ENCODE measurements around the gene ZC3H7A. TPM values are rescaled to one million over a fixed set of nuclear protein-coding genes. Genes with fewer than 3 reads are reported as not detected.

The ZC3H7A gene
- total and polyA plus RNA-seq, 4 donors = 12.4 to 37.7 (median 24.7) TPM

DNA sequence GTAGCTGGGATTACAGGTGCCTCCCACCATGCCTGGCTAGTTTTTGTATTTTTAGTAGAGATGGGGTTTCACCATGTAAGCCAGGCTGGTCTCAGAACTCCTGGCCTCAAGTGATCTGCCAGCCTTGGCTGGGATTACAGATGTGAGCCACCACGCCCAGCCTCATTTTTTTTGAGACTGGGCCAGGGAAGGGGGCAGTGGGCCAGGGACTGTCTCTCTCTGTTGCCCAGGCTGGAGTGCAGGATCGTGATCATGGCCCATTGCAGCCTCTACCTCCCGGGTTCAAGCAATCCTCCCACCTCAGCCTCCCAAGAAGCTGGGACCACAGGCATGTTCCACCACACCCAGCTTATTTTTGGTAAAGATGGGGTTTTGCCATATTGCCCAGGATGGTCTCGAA is 38.3 kb upstream of the ZC3H7A start:
- no peak for DNase-seq (ENCODE audit: low spot score)
- TF ChIP-seq SP1 (IDR thresholded peaks at IDR 0.05) (no peak), JUND (IDR thresholded peaks at IDR 0.05) (no peak), HNF4A (conservative IDR thresholded peaks at IDR 0.05) (no peak)
- TF ChIP-seq, protein P1, sequence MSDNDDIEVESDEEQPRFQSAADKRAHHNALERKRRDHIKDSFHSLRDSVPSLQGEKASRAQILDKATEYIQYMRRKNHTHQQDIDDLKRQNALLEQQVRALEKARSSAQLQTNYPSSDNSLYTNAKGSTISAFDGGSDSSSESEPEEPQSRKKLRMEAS (IDR thresholded peaks at IDR 0.05) = no peak
- Histone ChIP-seq H3K36me3 (ENCODE audit: control insufficient read depth in 4 of 4, insufficient read depth in 3 of 4, low read depth in 1 of 4, low read length in 3 of 4) (peaks cover 14 to 39% (median 22%) of the 10 kb centered on the region in 4 donors), H3K4me1 (ENCODE audit: control insufficient read depth in 4 of 4, insufficient read depth in 4 of 4, low read length in 3 of 4) (peaks cover 0 to 7% (median 4%) of the 10 kb centered on the region in 4 donors), H3K9me3 (ENCODE audit: control insufficient read depth in 4 of 4, low read length in 3 of 4) (no peaks in the 10 kb centered on the region), H3K27ac (ENCODE audit: low read depth in 1 of 2, low read length in 2 of 2) (peak overlapping the region in 1 of 2 donors; percentile 81), H3K27me3 (ENCODE audit: control insufficient read depth in 4 of 4, insufficient read depth in 4 of 4, low read length in 3 of 4) (no peaks in the 10 kb centered on the region), H3K4me3 (ENCODE audit: low read depth in 1 of 3, low read length in 3 of 3) (no peak overlapping the region), H3K9ac (ENCODE audit: low read depth in 1 of 2, low read length in 2 of 2) (no peak overlapping the region)
- 88% methylated on average over 4 of the region's 4 CpGs for WGBS

DNA sequence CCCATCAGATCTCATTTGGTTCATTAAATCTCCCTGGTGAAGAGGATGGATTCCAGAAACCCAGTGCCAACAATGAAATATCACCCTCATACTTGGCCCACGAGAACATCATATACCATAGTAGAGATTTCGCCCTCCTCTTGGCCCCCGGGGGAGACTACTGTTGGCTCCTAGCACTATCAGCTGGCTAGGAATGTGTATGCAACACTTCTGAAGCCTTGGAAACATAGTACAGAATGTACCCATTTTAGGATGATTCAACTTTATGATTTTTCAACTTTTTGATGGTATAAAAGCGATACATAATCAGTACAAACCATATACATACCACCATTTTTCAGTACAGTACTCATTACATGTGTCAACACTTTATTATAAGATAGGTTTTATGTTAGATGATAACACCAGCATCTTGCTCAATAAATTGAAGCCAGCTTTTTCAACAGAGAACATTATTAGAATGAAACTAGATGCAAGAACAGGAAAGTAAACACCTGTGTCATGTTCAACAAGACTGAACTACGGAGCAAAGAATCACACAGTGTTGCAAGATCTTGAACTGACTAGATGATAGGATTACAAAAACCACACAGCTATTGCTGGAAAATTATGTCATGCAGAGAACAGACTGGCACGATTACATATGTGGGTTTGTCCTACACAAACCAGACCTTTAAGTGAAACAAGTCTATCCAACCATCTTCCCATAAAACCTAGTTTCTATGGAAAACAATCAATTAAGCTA is 37.1 kb upstream of the ZC3H7A start:
- no peak for DNase-seq (ENCODE audit: low spot score)
- H3K4me1 ChIP-seq (ENCODE audit: control insufficient read depth in 4 of 4, insufficient read depth in 4 of 4, low read length in 3 of 4) = peaks cover 0 to 7% (median 4%) of the 10 kb centered on the region in 4 donors
- H3K36me3 ChIP-seq (ENCODE audit: control insufficient read depth in 4 of 4, insufficient read depth in 3 of 4, low read depth in 1 of 4, low read length in 3 of 4) = peaks cover 5 to 28% (median 15%) of the 10 kb centered on the region in 4 donors
- peak overlapping the region; percentile 38 to 81 for H3K27ac ChIP-seq (ENCODE audit: low read depth in 1 of 2, low read length in 2 of 2)
- H3K4me3 ChIP-seq (ENCODE audit: low read depth in 1 of 3, low read length in 3 of 3) = no peak overlapping the region
- no peak overlapping the region for H3K9ac ChIP-seq (ENCODE audit: low read depth in 1 of 2, low read length in 2 of 2)
- TF ChIP-seq EGR1 (IDR thresholded peaks at IDR 0.05; ENCODE audit: low read depth in 2 of 2) (peak in 1 of 2 donors; percentile 68), FOXA2 (IDR thresholded peaks at IDR 0.05) (peak; percentile 98), YY1 (IDR thresholded peaks at IDR 0.05) (peak; percentile 65), HNF4G (IDR thresholded peaks at IDR 0.05) (peak; percentile 12), RXRA (IDR thresholded peaks at IDR 0.05) (peak; percentile 66 to 90), SP1 (IDR thresholded peaks at IDR 0.05) (peak; percentile 68), RAD21 (IDR thresholded peaks at IDR 0.05) (peak; percentile 34 to 47), NR2F2 (IDR thresholded peaks at IDR 0.05) (no peak), FOXA1 (IDR thresholded peaks at IDR 0.05) (peak; percentile 88), HNF4A (conservative IDR thresholded peaks at IDR 0.05) (peak; percentile 86 to 94), GABPA (IDR thresholded peaks at IDR 0.05 in 1 of 2, conservative IDR thresholded peaks at IDR 0.05 in 1 of 2) (peak in 1 of 2 donors; percentile 53), JUND (IDR thresholded peaks at IDR 0.05) (peak; percentile 86 to 94), TAF1 (conservative IDR thresholded peaks at IDR 0.05) (no peak)
- TF ChIP-seq, protein P2, sequence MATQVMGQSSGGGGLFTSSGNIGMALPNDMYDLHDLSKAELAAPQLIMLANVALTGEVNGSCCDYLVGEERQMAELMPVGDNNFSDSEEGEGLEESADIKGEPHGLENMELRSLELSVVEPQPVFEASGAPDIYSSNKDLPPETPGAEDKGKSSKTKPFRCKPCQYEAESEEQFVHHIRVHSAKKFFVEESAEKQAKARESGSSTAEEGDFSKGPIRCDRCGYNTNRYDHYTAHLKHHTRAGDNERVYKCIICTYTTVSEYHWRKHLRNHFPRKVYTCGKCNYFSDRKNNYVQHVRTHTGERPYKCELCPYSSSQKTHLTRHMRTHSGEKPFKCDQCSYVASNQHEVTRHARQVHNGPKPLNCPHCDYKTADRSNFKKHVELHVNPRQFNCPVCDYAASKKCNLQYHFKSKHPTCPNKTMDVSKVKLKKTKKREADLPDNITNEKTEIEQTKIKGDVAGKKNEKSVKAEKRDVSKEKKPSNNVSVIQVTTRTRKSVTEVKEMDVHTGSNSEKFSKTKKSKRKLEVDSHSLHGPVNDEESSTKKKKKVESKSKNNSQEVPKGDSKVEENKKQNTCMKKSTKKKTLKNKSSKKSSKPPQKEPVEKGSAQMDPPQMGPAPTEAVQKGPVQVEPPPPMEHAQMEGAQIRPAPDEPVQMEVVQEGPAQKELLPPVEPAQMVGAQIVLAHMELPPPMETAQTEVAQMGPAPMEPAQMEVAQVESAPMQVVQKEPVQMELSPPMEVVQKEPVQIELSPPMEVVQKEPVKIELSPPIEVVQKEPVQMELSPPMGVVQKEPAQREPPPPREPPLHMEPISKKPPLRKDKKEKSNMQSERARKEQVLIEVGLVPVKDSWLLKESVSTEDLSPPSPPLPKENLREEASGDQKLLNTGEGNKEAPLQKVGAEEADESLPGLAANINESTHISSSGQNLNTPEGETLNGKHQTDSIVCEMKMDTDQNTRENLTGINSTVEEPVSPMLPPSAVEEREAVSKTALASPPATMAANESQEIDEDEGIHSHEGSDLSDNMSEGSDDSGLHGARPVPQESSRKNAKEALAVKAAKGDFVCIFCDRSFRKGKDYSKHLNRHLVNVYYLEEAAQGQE (IDR thresholded peaks at IDR 0.05) = peak; percentile 67
- TF ChIP-seq, protein P3, sequence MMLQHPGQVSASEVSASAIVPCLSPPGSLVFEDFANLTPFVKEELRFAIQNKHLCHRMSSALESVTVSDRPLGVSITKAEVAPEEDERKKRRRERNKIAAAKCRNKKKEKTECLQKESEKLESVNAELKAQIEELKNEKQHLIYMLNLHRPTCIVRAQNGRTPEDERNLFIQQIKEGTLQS (IDR thresholded peaks at IDR 0.05) = peak; percentile 78
- TF ChIP-seq, protein P4, sequence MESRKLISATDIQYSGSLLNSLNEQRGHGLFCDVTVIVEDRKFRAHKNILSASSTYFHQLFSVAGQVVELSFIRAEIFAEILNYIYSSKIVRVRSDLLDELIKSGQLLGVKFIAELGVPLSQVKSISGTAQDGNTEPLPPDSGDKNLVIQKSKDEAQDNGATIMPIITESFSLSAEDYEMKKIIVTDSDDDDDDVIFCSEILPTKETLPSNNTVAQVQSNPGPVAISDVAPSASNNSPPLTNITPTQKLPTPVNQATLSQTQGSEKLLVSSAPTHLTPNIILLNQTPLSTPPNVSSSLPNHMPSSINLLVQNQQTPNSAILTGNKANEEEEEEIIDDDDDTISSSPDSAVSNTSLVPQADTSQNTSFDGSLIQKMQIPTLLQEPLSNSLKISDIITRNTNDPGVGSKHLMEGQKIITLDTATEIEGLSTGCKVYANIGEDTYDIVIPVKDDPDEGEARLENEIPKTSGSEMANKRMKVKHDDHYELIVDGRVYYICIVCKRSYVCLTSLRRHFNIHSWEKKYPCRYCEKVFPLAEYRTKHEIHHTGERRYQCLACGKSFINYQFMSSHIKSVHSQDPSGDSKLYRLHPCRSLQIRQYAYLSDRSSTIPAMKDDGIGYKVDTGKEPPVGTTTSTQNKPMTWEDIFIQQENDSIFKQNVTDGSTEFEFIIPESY (IDR thresholded peaks at IDR 0.05) = peak; percentile 79
- TF ChIP-seq, protein P5, sequence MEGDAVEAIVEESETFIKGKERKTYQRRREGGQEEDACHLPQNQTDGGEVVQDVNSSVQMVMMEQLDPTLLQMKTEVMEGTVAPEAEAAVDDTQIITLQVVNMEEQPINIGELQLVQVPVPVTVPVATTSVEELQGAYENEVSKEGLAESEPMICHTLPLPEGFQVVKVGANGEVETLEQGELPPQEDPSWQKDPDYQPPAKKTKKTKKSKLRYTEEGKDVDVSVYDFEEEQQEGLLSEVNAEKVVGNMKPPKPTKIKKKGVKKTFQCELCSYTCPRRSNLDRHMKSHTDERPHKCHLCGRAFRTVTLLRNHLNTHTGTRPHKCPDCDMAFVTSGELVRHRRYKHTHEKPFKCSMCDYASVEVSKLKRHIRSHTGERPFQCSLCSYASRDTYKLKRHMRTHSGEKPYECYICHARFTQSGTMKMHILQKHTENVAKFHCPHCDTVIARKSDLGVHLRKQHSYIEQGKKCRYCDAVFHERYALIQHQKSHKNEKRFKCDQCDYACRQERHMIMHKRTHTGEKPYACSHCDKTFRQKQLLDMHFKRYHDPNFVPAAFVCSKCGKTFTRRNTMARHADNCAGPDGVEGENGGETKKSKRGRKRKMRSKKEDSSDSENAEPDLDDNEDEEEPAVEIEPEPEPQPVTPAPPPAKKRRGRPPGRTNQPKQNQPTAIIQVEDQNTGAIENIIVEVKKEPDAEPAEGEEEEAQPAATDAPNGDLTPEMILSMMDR (IDR thresholded peaks at IDR 0.05; ENCODE audit: low read depth, low read length, missing input control) = no peak
- TF ChIP-seq, protein P1 (IDR thresholded peaks at IDR 0.05) = peak; percentile 55
- H3K27me3 ChIP-seq (ENCODE audit: control insufficient read depth in 4 of 4, insufficient read depth in 4 of 4, low read length in 3 of 4) = no peaks in the 10 kb centered on the region
- no peaks in the 10 kb centered on the region for H3K9me3 ChIP-seq (ENCODE audit: control insufficient read depth in 4 of 4, low read length in 3 of 4)
- WGBS = 69% methylated on average over 6 of the region's 6 CpGs
